GM10847 (cell line): Measurements from ENCODE around the gene DDX49.

Experiments
- POLR2A ChIP-seq: IDR thresholded peaks from 2 replicates; pipeline ENCODE4 v1.6.1; 2011; ENCODE audit not compliant: insufficient read length; ENCODE audit errors: extremely low read depth

Gene DDX49

DNA sequence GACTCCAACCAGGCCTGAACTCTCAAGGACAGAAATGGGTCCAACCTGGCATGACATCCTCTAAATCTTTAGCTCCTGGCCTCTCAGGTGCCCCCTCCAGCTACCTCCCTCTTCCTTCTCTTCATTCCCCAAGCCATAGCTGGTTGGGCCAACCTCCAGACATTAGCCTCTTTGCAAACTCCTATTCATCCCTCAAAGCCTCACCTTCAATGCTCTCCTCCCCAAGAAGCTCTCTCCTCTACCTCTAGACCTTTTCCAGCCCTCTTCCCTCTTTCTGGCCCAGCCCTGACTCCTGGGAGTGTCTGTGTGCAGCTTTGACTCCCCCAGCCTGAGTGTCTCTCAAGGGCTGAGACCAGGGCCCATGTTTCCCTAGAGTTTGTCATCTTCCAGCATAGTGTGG, 26.8 kb downstream of the DDX49 start:
- TF ChIP-seq POLR2A = no peak

- no peak for TF ChIP-seq POLR2A
Measured at GRCh38 chr19:18946918-18947317, 27.4 kb downstream of the DDX49 start.

DNA sequence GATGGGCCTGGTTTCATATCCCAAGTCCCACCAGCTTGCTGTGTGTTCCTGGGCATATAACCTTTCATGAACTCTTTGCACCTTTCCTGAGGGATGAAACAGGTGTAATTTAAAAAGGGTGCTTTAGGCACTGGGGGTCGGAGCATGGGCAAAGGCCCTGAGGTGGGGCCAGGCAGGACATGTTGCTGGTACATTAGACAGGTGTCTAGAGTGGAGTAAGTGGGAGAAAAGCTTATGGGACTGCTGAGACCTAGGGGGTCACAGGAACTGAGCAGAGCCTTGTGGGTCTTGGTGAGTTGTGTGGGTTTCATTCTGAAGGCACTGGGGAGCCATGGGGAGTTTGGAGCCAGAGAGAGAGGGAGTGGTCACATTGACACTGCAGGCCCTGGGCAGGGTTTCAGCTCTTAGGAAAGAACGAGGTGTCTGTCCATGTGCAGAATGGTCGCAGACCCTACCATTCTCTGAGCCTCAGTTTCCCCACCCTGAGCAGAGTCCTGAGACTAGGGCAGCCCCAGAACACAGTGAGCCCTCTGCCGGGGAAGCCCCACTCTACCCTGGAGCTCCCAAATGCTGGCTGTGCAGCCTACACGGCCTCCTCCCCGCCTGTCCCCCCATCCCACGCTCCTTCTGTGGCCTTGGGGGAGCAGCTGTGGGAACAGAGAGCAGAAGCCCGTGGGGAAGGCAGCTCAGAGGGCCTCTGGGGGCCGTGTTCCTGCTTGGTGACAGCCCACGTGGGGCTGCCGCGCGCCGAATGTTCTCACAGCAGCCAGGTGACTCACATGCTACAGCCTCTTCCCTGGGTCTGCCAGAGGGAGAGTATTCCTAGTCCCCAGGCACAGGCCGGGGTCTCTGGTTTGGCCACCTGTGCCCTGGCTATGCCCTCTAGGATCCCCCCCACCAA, 28.8 kb downstream of the DDX49 start:
- TF ChIP-seq POLR2A = no peak

GRCh38 chr19:18948976-18949356, 29.5 kb downstream of the DDX49 start:
- TF ChIP-seq POLR2A = no peak

DNA sequence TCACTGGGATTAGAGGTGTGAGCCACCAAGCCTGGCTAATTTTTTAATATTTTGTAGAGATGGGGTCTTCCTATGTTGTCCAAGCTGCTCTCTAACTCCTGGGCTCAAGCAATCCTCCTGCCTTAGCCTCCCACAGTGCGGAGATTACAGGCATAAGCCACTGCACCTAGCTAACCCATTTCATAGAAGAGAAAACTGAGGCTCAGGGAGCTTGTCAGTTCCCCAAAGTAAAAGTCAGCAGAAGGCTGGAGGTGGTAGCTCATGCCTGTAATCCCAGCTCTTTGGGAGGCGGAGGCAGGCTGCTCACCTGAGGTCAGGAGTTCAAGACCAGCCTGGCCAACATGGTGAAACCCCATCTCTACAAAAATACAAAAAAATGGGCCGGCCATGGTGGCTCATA, 30.3 kb downstream of the DDX49 start:
- TF ChIP-seq POLR2A = no peak

GRCh38 chr19:18951721-18952281, 32.3 kb downstream of the DDX49 start:
- no peak for TF ChIP-seq POLR2A

GRCh38 chr19:18954094-18954493, 34.6 kb downstream of the DDX49 start:
- no peak for TF ChIP-seq POLR2A

GRCh38 chr19:18955042-18955441, 35.5 kb downstream of the DDX49 start:
- no peak for TF ChIP-seq POLR2A

DNA sequence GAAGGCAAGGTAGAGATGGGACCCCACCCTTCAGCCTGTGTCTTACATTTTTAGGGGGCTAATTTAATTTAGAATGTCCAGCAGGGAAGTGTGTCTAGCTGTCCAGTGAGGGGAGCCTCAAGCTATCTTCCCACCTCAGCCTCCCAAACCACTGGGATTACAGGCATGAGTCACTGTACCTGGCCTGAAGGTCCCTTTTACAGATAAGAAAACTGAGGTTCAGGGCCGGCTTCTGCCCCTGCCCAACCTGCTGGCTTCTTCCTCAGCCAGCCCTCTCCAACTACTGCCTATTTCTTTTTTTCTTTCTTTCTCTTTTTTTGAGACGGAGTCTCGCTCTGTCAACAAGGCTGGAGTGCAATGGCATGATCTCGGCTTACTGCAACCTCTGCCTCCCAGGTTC, 40.9 kb downstream of the DDX49 start:
- TF ChIP-seq POLR2A = no peak

DNA sequence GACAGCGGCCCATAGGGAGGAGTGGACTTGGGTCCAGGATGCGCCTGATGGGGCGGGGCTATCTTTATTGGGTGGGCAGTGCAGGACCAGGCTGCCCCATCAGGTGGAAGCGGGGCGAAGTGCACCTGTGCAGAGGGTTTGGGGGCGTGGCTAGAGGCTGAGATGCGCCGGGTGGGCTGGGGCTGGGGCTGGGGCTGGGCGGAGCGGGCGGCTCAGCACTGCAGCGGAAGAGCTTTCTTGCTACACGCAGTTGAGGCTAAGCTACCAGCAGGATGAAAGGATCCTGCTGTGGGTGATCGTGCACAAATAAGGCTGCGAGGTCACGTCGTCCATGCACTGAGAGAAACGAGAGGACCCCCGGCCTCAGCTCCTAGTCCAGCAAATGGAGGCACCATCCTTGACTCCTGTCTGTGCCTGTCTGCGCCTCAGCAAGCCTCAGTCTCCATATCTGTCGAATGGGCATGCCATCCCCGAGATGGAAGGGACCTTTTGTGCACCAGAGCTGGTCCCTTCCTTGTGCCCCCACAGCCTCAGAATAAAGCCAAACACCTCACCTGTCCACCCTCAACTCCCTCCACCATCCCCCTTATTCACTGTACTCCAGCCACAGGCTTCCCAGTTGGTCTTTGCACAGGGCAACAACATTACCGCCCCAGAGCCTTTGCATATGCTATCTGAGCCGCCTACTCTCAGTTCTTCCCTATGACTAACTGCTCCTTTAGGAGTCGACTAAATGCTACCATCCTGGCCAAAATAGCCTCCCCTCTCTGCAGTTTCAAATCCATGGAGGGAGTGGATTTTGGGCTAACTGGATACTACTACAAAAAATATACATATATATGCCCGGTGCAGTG, 42.5 kb downstream of the DDX49 start:
- no peak for TF ChIP-seq POLR2A

DNA sequence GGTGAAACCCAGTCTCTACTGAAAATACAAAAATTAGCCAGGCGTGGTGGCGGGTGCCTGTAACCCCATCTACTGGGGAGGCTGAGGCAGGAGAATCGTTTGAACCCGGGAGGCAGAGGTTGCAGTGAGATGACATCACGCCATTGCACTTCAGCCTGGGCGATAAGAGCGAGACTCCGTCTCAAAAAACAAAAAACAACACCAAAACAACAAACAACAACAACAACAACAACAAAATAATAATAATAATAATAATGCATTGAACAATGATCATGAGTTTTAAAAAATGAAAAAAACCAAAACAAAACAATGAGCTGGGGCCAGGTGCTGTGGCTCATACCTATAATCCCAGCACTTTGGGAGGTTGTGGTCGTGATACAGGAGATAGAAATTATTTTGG, 44.6 kb downstream of the DDX49 start:
- TF ChIP-seq POLR2A = no peak

DNA sequence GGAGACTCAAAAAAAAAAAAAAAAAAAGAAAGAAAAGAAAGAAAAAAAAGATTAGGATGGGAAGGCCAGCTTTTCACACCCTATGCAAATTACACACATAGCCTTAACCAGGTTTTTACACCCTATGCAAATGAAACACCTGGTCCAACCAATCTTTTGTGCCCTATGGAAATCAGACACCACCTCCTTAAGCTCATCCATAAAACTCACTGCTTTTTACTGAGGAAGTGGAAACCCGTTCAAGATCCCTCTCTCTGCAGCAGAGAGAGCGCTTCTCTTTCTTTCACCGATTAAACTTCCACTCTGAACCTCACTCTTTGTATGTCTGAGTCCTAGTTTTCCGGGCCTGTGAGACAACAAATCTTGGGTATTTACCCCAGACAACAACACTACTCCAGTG, 46.8 kb downstream of the DDX49 start:
- no peak for TF ChIP-seq POLR2A

DNA sequence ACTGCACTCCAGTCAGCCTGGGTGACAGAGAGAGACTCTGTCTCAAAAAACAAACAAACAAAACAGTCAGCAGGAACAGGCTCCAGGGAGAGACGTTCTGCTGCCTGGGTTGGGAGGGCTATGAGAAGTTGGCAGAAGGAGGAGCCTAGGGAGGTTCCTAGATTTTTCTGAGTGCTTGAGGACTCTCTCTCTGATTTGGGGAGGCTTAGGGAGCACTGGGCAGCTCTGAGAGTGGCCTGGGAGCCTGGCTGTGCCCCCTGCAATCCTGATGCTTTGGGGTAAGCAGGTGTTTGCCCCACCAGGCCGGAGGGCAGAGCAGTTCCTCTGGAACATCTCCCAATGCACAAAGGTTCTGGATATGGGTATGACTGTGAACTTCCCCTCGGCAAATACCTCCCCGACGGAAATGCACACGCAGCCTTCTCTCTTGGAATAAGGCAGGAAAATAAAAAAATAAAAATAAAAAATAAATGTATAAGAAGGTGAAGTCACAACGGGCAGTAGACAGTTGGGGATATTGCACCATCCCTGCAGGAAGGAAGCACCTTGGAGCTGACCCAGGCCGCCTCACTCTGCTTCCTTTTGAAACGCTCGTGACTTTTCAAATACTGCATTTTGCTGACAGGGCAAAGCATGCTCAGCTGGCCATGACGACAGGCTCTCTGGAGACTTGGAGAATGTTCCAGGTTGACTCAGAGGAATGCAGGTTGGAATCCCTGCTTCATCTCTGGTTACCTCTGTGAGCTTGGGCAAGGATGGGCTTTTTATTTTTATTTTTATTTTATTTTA, 48.0 kb downstream of the DDX49 start:
- TF ChIP-seq POLR2A = no peak

GRCh38 chr19:18969931-18970659, 50.6 kb downstream of the DDX49 start:
- no peak for TF ChIP-seq POLR2A
